ENCODE results near the gene CD44.

GRCh38 chr11:35197292-35197691, 58.3 kb downstream of the CD44 start:
- TF ChIP-seq ATF3 (IDR thresholded peaks at IDR 0.05) = no peak
- TF ChIP-seq CTCF (IDR thresholded peaks at IDR 0.05; ENCODE audit: low read depth, low read length, missing input control) = no peak
- no peak for TF ChIP-seq RAD21 (IDR thresholded peaks at IDR 0.05)
- TF ChIP-seq YY1 (IDR thresholded peaks at IDR 0.05) = no peak
- no peak for TF ChIP-seq SP1 (IDR thresholded peaks at IDR 0.05)
- TF ChIP-seq REST (IDR thresholded peaks at IDR 0.05) = no peak
- TF ChIP-seq MAX (IDR thresholded peaks at IDR 0.05) = no peak
- no peak for TF ChIP-seq EGR1 (IDR thresholded peaks at IDR 0.05; ENCODE audit: low read depth in 2 of 2)
- TF ChIP-seq FOXA1 (IDR thresholded peaks at IDR 0.05) = no peak
- no peak for TF ChIP-seq RXRA (IDR thresholded peaks at IDR 0.05)
- TF ChIP-seq ZBTB33 (IDR thresholded peaks at IDR 0.05) = no peak
- no peak for TF ChIP-seq JUND (IDR thresholded peaks at IDR 0.05)
- TF ChIP-seq HNF4G (IDR thresholded peaks at IDR 0.05) = no peak
